ENCODE data around the gene RCSD1.

GRCh38 chr1:167750641-167751040 lies 120.6 kb downstream of the RCSD1 start:
- TF ChIP-seq GATA2 (IDR thresholded peaks at IDR 0.05; ENCODE audit: low read depth, low read length) (no peak), GATA3 (IDR thresholded peaks at IDR 0.05; ENCODE audit: low read depth, low read length) (no peak)
